Amygdala (tissue), 56 donors: ENCODE data around the gene SLC7A5.
A peak's percentile ranks its signal among the peaks of the same experiment; 100 is the strongest.
"Not testable (repeated sequence)": the region's sequence is repeated elsewhere in the genome, so short reads cannot be mapped to it uniquely, and the experiment has no call there.

Experiments used
- DNase-seq, 56 donors: peaks; one replicate each; lab custom pipeline; 2025; lab: John Stamatoyannopoulos, UW

The SLC7A5 gene

DNA sequence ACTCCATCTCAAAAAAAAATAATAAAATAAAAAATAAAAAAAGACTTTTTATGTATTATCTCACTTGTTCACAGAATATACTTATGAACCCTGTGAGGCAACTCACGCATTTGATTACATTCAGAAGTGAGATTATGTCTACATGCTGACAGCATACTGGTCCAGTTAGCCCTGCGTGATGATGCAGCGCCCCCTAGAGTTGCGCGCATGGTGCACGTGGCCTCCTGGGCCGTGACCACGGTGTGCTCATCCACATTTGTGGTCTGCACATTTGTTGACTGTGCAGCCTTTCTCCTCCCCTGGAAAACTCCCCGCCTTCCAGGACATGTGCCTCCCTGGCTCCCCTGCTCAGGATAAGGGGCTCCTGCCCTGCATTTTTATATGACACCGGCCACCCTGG, 20.5 kb upstream of the SLC7A5 start:
- not testable (repeated sequence) for DNase-seq

DNA sequence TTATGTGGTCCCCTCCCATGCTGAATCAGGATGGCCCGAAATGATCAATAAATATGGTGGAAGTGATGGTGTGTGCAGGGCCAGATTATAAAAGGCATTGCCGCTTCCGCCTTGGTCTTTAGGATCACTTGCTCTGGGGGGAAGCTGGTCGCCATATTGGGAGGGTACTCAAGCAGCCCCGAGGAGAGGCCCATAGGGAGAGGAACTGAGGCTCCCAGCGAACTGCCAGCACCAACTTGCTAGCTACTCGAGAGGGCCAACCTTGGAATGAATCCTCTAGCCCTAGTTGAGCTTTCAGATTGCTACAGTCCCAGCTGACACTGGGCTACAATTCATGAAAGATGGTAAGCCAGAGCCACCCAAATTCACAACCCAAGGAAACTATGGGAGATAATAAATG, 19.0 kb upstream of the SLC7A5 start:
- DNase-seq = not testable (repeated sequence)

DNA sequence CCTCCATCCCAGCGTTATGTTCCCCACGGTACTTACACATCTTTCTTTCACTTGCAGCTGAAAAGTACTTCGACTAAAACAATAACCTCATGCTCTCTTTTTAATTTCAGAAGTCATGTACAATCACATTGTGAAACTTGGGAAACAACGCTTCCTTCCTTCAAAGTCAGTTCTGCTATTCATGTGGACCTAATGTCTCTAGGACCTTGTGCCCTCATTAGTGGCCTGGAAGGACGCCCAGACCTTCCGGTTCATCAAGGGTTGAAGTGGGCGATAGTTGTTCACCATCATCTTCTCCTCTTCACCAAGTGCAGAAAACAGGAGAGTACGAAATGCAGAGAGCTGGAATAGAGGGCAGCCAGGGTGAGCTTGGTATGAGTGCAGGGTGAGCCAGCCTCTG, 18.6 kb upstream of the SLC7A5 start:
- peak in 1 of 56 donors; percentile 1 for DNase-seq

DNA sequence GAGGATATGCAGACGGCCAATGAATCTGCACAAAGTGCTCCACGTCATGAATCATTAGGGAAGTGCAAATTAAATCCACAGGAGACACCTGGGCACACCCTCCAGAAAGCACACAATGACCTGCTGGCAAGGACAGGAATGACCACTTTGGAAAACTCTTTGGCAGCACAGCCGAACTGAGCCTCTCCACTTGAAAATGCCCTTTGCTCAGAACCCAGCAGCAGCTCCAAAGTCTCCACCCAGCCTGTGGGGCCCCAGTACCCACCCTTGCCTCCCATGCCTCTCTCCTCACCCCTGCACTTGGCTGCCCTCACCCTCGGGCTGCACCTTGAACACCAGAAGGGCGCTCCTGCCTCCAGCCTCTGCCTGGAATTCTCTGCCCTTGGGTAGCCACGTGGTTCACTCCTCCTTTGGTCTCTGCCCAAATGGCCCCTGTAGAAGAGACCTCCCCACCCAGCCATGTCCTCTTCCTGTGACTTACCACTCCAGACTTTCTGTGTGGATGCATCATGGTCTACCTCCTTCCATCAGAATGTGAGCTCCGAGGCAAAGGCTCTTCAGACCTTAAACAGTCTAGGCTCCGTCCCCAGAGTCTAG, 16.2 kb upstream of the SLC7A5 start:
- not testable (repeated sequence) for DNase-seq

DNA sequence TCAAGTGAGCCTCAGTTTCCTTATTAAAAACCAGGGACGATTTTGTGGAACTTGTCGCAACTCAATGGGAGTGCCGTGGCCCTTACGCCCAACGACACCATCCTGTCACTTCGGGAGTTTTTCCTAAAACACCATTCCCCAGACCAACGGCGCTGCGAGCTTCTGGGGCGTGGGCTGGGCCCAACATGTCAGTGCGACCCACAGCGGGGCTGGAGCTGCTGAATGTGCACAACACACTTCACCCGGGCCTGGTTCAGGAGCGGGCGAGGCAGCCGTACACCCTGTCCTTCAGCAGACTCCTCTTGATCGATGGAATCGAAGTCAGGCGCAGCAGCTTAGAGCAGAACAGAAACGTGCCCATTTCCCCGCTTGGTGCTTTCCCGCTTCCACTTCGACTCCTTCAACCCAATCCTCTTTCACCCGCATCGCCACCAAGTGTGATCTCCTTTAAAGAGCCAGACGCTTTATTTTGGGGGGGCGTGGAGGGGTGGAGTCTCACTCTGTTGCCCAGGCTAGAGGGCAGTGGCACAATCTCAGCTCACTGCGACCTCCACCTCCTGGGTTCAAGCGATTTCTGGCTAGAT, 13.2 kb upstream of the SLC7A5 start:
- no peak for DNase-seq

DNA sequence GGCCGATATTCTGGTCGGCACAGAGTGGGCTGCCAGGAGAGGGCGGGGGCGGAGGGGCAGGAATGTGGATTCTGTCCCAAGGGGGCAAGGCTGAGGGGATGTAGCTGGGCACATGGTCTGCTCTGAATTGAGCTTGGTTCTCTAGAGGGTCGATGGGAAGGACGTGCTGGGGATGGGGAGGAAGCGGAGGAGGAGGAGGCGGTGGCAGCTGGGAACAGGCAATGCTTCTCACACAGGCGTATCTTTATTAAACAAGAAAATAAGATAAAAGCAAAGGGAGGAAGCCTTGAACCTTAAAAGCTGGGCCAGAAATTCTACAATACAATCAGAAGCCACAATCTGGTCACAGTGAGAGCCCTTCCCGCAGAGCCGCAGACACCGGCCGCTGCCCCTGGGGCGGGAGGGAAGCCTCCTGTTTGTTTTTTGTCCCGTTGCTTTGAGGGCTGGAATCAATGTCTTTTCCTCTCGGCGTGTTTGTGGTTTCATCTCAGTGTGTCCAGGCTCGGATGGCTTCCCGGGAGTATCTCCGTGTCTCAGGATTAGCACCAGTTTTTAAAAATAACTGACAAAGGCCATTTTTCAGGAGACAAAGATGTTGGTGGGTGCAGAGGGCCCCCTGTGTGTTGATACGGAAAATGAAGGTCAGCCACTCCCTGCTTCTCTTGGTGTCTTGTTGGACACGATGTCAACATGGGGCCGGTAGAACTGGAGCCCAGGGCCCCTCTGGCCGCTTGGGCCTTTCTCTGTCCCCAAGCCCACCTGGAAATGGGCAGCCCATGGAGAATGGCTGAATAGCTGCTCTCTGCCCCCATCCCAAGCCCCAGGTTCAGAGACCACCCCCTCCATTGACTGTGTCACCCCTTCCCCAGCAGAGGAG, 12.3 kb upstream of the SLC7A5 start:
- peak in 1 of 56 donors; percentile 5 for DNase-seq

DNA sequence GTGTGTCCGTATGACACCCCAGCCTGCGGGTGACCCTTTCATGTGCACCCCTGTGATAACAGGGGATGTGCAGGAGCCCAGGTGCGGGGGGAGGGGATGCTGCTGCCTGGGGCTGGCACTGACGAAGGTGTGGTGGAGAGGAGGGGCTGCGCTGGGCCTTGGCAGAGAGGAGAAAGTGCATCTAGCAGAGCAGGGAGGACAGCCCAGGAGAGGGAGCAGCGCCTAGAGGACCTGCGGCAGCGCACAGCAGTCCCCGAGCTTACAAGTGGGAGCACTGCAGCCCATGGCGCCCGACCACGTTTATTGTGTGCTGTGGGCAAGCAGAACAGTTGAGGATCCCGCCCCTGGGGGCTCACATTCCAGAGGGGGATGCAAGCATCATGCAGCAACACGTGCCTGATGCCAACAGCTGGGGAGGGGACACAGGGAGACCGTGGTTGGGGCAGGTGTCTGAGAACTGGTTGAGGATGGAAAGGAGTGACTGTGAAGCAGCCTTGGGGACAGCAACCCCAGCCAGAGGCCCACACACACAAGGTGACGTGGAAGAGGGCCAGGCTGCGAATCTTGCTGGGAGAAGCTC, 10.9 kb upstream of the SLC7A5 start:
- no peak for DNase-seq

DNA sequence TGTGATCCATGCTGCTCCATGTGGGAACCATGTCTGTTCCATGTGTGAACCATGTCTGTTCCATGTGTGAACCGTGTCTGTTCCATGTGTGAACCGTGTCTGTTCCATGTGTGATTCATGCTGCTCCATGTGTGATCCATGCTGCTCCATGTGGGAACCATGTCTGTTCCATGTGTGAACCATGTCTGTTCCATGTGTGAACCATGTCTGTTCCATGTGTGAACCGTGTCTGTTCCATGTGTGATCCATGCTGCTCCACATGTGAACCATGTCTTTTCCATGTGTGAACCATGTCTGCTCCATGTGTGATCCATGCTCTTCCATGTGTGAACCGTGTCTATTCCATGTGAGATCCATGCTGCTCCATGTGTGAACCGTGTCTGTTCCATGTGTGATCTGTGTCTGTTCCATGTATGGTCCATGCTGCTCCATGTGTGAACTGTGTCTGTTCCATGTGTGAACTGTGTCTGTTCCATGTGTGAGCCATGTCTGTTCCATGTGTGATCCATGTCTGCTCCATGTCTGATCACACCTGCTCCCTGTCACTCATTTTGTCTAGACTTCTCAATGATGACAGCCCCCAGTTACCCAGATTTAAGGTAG, 10.2 kb upstream of the SLC7A5 start:
- not testable (repeated sequence) for DNase-seq

DNA sequence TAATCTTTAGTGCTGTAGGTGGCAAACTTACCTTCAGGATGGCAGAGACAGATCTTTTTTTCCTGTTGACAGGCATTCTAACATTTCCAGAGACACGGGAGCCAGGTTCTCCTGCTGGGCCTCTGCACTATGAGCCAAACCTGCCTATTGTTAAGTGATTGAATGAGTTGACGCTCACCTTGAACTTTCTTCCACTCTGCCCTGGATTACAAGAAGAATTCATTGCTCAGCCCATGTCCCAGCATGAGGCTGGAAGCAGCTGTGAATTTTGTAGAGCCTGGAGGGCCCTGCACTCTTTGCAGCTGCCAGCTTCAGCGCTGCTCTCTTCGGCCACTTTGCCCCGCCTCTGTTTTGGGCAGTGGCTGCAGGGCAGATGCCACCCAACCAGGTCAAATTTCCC, 9.4 kb upstream of the SLC7A5 start:
- DNase-seq = no peak

DNA sequence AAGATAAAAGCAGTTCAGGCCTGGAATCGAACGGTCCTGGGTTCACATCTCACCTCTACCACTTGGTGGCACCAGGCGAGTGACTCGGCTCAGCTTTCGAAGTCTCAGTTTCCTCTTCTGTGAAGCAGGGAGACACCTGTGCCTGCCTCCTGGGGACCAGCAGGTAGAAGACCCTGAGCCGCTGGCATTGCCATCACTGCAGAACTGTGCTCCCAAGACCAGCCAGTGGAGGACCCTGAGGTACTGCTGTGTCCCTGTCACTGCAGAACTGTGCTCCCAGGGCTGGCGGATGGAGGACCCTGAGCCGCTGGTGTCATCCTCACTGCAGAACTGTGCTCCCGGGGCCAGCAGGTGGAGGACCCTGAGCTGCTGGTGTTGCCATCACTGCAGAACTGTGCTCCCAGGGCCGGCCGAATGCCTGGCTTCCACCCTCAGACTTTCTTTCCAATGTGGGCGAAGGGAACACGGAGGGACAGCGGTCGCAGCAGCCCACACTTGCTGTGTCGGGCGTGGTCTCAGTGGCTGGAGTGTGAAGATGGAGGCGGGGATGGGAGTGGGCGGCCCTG, 8.7 kb upstream of the SLC7A5 start:
- DNase-seq = no peak

DNA sequence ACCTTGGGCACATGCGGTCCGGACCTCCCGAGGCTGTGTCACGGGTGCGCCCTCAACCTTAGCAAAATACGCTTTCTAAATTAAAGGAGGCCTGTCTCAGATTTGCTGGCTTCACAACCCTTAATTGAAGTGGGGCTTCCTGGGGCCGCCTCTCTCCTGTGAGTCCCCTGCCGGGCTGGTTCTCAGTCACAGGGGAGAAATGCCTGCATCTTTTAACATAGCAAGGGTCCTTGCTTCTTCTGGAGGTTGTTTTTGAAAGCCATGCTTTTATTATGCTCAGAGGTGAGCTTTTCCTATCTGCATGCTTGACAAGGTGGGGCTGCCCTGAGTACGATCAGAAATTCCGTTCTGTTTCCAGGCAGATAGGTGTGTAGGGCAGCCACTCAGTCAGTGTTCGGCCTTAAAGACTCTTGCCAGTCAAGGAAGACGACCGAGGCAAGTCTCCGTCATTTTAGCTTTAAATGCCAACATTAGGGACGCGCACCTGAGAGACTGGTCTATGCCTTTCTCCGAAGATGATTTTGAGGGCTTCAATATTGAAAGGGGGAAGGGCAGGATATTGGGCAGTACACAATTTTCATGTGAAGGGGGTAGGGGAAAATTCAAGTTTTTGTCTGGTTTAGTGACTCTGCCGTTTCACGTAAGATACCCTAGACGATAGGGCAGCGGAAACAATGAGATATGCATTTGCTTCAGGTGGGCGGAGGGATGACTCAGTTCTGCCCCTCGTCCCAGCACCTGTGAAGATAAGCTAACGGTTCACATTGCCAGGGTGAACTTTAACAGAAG, 5.5 kb upstream of the SLC7A5 start:
- no peak for DNase-seq

DNA sequence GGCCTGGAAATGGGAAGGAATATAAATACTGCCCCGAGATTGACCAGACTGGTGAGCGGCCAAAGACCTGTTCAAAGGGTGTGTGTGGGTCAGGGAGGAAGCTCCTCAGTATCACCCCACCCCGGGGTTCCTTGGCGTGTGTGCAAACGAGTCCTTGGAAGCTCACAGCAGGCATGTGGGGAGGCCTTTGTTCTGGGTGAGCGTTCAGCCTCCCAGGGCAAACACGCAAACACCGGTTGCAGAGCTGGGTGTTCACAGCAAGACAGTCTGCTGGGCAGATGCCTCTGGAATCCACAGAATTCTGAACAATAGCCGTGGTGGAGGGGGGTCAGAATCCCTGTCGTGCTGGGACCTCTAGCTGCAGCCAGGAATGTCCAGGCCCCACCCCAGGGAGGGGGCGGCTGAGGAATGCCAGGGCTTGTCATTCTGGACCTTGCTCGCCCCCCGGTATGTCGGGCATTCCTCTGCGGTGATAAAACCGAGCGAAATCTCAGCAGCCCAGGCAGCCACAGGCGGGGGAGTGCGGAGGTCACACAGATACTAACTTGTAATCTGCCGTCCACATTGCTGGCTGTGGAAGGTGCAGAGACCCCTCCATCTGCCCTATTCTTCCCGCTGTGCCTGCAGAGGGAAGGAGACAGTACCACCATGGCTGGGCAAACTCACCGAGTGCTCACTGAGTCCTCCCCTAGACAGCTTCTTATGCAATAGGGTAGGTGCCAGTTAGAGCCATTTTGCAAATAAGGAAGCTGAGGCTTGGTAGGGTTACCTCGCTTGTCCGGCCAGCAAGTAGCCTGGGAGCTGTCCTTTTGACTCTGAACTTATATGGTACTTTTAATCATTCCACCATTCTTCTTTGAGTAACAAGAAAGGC, 1.3 kb upstream of the SLC7A5 start:
- DNase-seq = not testable (repeated sequence)

DNA sequence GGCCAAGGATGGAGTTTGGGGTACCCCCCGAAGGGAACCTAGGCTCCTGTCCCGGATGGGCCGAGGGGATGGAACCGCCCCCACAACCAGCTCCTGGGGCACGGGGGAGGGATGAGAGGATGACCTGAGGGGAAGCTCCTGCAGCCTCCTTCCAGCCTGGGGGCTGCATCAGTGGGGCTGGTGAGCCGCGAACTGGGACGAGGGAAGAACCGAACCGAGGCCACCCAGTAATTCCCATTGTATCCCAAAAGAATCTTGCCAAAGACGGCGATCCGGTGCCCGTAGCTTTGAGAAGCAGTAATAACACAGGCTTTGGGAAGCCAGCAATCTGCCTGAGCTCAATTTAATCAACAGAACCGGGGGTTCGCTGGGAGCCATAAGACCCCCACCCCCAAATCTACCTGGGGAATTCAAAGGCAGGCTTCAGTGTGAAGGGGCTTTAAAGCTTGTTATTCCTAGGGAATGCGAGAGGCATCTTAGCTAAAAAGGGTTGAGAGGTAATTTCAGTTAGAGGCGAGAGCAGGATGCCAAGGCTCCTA, 641 bp upstream of the SLC7A5 start:
- DNase-seq = not testable (repeated sequence)

DNA sequence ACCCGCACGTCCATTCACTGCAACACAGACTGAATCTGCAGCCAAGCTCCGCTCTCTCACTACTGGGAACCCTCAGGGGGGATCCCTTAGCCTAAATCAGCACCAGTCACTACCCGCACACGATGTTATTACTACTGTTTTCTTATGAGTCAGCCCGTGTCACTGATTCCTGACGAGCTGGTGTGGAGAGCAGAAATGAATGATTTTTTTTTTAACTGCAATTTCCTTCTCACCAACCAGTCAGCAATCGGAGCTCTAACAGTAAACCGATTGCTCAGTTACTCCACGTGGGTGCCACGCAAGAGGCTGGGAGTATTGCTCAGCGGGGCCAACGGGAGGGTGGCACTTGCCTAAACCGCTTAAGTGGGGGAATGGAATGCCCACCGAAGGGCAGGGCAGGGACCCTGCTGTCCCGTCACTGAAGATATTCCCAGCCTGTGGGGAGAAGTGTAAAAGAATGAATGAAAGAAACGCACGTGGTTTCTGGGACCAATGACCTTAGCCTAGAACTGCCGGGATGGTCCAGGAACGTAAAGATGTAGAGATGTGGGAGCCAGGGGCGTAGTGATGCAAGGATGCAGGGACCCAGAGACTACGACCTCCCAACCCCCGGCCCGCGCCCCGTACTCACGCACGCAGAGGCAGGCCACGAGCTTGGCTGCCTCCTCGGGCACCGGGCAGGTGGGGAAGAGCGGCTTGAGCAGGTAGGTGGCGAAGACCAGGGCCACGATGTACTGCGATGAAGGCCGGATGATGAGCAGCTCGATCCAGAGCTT, 865 bp downstream of the SLC7A5 start:
- peak in 11 of 56 donors; percentile 5 to 64 (median 40) for DNase-seq

DNA sequence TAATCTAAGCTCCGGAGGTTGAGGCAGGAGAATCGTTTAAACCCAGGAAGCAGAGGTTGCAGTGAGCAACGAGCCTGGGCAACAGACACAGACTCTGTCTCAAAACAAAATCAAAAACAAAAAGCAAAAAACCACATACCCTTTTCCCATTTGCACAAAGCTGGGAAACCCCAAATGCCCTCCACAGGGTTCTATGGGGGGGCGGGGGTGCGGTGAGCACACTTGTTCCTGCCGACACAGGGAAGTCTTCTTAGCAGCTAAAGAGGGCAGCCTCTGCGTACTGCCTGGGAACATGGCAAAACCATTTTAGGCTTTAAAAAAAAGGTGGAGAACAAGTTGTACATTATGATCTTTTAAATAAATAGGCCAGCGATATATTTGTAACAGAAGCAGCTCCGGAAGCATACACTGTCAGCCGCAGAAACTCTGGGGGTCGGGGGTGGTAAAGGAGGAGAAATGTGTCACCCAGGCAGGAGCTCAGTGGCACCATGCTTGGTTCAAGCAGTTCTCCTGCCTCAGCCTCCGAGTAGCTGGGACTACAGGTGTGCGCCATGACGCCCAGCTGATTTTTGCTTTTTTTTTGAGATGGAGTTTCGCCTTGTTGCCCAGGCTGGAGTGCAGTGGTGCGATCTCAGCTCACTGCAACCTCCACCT, 3.3 kb downstream of the SLC7A5 start:
- not testable (repeated sequence) for DNase-seq

DNA sequence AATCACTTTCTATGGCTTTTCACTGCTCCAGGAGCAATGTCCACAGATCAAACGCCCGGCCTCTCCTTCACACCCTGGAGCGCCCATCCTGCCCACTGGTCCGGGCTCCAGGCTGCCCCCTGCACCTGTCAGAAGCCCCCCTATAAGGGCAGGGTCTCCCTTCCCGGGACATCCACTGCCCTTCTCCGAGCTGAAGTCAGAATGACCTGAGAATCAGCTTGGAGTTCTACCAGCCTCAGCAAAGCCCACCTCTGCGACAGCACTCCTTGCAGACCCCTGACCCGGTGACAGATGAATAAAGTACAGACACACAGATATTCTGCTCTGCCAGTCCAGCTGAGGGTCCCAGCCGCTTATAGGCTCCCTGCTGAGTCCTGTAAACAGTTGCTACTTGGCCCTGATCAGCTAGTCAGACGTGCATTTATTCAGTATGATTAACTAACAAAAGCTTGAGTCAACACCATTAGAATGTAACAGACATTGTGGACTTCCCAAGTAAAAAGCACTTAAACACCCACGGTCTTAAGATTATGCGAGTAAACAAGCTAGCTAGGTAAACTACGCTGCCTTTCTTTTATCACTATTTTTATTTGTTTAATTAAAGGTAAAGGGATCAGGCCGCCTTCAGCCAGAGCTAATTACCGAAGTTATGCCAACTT, 4.8 kb downstream of the SLC7A5 start:
- no peak for DNase-seq

DNA sequence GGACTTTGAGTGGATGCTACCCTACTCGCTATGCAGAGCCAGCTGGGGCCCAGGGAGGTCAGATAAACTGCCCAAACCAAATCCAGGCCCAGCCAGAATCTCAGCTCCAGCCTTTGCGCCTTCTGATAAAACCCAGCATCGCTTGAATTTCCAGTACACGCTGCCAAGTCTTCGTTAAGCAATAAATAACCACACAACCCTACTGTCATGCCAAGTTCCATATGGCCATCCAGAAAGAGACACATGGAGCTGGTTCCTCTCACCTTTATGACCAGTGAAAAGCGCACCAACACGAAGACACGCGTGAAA, 6.0 kb downstream of the SLC7A5 start:
- not testable (repeated sequence) for DNase-seq
